ENCODE results near the gene ENPP7.

Gene ENPP7

GRCh38 chr17:79715098-79715942, 15.4 kb upstream of the ENPP7 start:
- Histone ChIP-seq H3K79me1 (ENCODE audit: low read depth, low read length) (no peaks in the 10 kb centered on the region), H2BK5ac (ENCODE audit: low read length) (no peak overlapping the region), H3K27ac (replicated peaks; ENCODE audit: low read length) (no peak overlapping the region), H3K4me1 (ENCODE audit: control insufficient read depth in 2 of 2, insufficient read depth in 1 of 2, low read depth in 1 of 2, low read length in 2 of 2) (no peaks in the 10 kb centered on the region), H3K36me3 (replicated peaks in 1 of 2; ENCODE audit: control insufficient read depth in 2 of 2, insufficient read depth in 2 of 2, low read length in 2 of 2) (no peaks in the 10 kb centered on the region), H3K9me3 (replicated peaks in 1 of 2; ENCODE audit: control insufficient read depth in 2 of 2, insufficient read depth in 1 of 2, low read depth in 1 of 2, low read length in 2 of 2) (no peaks in the 10 kb centered on the region), H3K4me3 (ENCODE audit: low read length in 2 of 2) (no peak overlapping the region), H3K23ac (ENCODE audit: low read depth, low read length, poor library complexity) (no peak overlapping the region), H2BK12ac (ENCODE audit: low read length) (peak overlapping the region; percentile 22), H2BK15ac (ENCODE audit: low read length) (no peak overlapping the region), H3K9ac (ENCODE audit: low read depth, low read length, poor library complexity) (peak overlapping the region; percentile 44), H3K18ac (ENCODE audit: low read length) (no peak overlapping the region), H3K4me2 (ENCODE audit: insufficient read depth, low read length, poor library complexity, severe bottlenecking) (no peak overlapping the region), H3K27me3 (ENCODE audit: control insufficient read depth in 3 of 3, insufficient read depth in 3 of 3, low read depth in 1 of 3, low read length in 3 of 3) (peaks cover 0 to 47% (median 0%) of the 10 kb centered on the region in 3 experiments), H4K8ac (ENCODE audit: low read depth, low read length) (no peak overlapping the region), H4K91ac (ENCODE audit: low read depth, low read length, poor library complexity) (no peak overlapping the region), H2BK120ac (ENCODE audit: low read depth, low read length) (no peak overlapping the region), H2AFZ (ENCODE audit: low read length) (no peak overlapping the region), H3K4ac (ENCODE audit: low read length) (no peak overlapping the region), H2AK5ac (ENCODE audit: low read depth, low read length) (peak overlapping the region; percentile 54), H3K14ac (ENCODE audit: low read length) (peak overlapping the region; percentile 56)
- no CpG with 5 or more reads among the region's 16 CpGs for WGBS, 2 donors (ENCODE audit: extremely low coverage in 2 of 2, insufficient read length in 2 of 2, insufficient replicate concordance in 1 of 2)
- DNase-seq (ENCODE audit: low spot score): no peak

DNA sequence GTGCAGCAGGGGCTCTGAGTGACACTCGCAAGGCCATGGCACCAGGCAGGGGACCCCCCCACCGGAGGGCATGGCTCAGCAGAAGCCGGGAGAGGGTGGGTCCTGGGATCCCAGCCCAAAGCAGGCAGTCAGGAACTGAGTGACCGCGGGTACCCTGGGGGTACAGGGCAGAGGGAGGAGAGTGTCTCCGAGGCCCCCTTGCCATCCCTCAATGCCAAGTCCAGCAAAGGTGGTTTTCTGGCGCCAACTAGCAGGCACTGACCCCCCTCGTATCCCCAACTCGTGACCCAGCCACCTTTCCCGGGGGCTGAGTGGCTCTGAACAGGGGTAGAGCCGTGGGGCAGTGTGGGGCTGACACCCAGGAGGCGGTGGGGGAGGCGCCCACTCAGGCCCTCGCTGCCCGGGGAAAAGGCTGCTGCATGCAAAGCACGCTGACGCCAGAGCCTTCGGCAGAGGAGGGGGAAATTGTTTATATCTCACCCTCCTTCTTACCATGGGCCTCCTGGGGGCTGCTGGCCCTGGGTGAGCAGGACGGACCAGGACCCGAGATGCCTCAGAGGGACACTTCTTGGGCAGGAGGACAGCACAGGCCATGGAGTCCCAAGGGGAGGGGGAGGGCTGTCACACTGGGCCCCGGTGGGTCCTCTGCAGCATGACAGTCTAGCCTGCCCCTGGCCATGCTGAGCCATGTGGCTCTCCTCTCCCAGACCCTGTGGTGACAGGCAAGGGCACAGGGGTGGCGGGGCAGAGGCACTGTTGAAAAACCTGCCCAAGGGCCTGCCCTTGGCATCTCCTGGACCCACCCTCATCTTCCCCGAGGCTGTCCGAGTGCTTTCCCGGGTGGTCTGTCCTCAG, 14.6 kb upstream of the ENPP7 start:
- H3K14ac ChIP-seq (ENCODE audit: low read length): peak overlapping the region; percentile 17
- peak overlapping the region; percentile 64 for H3K18ac ChIP-seq (ENCODE audit: low read length)
- H2BK12ac ChIP-seq (ENCODE audit: low read length): no peak overlapping the region
- H2AFZ ChIP-seq (ENCODE audit: low read length): no peak overlapping the region
- H3K79me1 ChIP-seq (ENCODE audit: low read depth, low read length): peaks cover under 1% of the 10 kb centered on the region
- H3K4me1 ChIP-seq (ENCODE audit: control insufficient read depth in 2 of 2, insufficient read depth in 1 of 2, low read depth in 1 of 2, low read length in 2 of 2): no peaks in the 10 kb centered on the region
- no peaks in the 10 kb centered on the region for H3K36me3 ChIP-seq (replicated peaks in 1 of 2; ENCODE audit: control insufficient read depth in 2 of 2, insufficient read depth in 2 of 2, low read length in 2 of 2)
- no CpG with 5 or more reads among the region's 25 CpGs for WGBS, 2 donors (ENCODE audit: extremely low coverage in 2 of 2, insufficient read length in 2 of 2, insufficient replicate concordance in 1 of 2)
- DNase-seq (ENCODE audit: low spot score): no peak
- H3K27me3 ChIP-seq (ENCODE audit: control insufficient read depth in 3 of 3, insufficient read depth in 3 of 3, low read depth in 1 of 3, low read length in 3 of 3): peaks cover 0 to 46% (median 0%) of the 10 kb centered on the region in 3 experiments
- H3K4me3 ChIP-seq (ENCODE audit: low read length in 2 of 2): no peak overlapping the region
- H2BK15ac ChIP-seq (ENCODE audit: low read length): peak overlapping the region; percentile 18
- H3K4me2 ChIP-seq (ENCODE audit: insufficient read depth, low read length, poor library complexity, severe bottlenecking): no peak overlapping the region
- H3K9me3 ChIP-seq (replicated peaks in 1 of 2; ENCODE audit: control insufficient read depth in 2 of 2, insufficient read depth in 1 of 2, low read depth in 1 of 2, low read length in 2 of 2): no peaks in the 10 kb centered on the region
- peak overlapping the region; percentile 4 for H3K23ac ChIP-seq (ENCODE audit: low read depth, low read length, poor library complexity)
- no peak overlapping the region for H3K27ac ChIP-seq (replicated peaks; ENCODE audit: low read length)
- peak overlapping the region; percentile 54 for H2AK5ac ChIP-seq (ENCODE audit: low read depth, low read length)
- no peak overlapping the region for H4K91ac ChIP-seq (ENCODE audit: low read depth, low read length, poor library complexity)
- peak overlapping the region; percentile 44 for H3K9ac ChIP-seq (ENCODE audit: low read depth, low read length, poor library complexity)
- H2BK5ac ChIP-seq (ENCODE audit: low read length): no peak overlapping the region
- no peak overlapping the region for H2BK120ac ChIP-seq (ENCODE audit: low read depth, low read length)
- H3K4ac ChIP-seq (ENCODE audit: low read length): no peak overlapping the region
- H4K8ac ChIP-seq (ENCODE audit: low read depth, low read length): no peak overlapping the region

DNA sequence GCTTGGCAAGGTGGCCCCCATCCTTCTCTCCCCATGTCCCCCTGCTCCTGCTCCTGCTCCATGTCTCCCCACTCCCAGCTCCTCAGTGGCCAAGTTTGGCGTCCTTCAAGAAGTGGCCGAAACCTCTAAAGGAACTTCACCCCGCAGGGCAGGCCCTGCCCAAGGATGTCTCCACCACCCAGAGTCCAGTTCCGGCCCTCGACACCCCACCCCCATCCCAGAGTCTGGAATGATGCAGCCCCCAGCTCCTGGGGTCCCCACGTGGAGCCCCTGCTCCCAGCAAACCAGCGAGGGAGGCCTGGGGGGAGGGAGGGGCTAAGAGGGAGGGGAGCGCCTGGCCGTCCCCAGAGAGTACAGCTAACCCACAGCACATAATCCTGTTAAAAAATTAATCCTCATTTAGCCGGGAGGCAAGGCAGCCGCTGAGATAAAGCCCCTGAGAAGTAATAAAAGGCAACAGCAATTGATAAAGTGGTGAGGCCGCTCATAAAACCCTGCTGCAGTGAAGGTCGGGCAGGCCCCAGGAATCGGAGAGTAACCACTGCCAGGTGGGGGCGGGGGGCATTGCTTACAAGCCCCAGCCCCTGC, 9.9 kb upstream of the ENPP7 start:
- no peak overlapping the region for H2AK5ac ChIP-seq (ENCODE audit: low read depth, low read length)
- H3K79me1 ChIP-seq (ENCODE audit: low read depth, low read length): peaks cover 2% of the 10 kb centered on the region
- no peak overlapping the region for H2BK120ac ChIP-seq (ENCODE audit: low read depth, low read length)
- H2AFZ ChIP-seq (ENCODE audit: low read length): no peak overlapping the region
- WGBS, 2 donors (ENCODE audit: extremely low coverage in 2 of 2, insufficient read length in 2 of 2, insufficient replicate concordance in 1 of 2): no CpG with 5 or more reads among the region's 15 CpGs
- no peak overlapping the region for H2BK12ac ChIP-seq (ENCODE audit: low read length)
- H3K18ac ChIP-seq (ENCODE audit: low read length): no peak overlapping the region
- no peak overlapping the region for H4K91ac ChIP-seq (ENCODE audit: low read depth, low read length, poor library complexity)
- H3K36me3 ChIP-seq (replicated peaks in 1 of 2; ENCODE audit: control insufficient read depth in 2 of 2, insufficient read depth in 2 of 2, low read length in 2 of 2): no peaks in the 10 kb centered on the region
- H2BK5ac ChIP-seq (ENCODE audit: low read length): no peak overlapping the region
- H3K27ac ChIP-seq (replicated peaks; ENCODE audit: low read length): no peak overlapping the region
- DNase-seq (ENCODE audit: low spot score): no peak
- no peak overlapping the region for H3K23ac ChIP-seq (ENCODE audit: low read depth, low read length, poor library complexity)
- peak overlapping the region; percentile 30 for H2BK15ac ChIP-seq (ENCODE audit: low read length)
- H3K9me3 ChIP-seq (replicated peaks in 1 of 2; ENCODE audit: control insufficient read depth in 2 of 2, insufficient read depth in 1 of 2, low read depth in 1 of 2, low read length in 2 of 2): no peaks in the 10 kb centered on the region
- H3K4me1 ChIP-seq (ENCODE audit: control insufficient read depth in 2 of 2, insufficient read depth in 1 of 2, low read depth in 1 of 2, low read length in 2 of 2): peaks cover 5 to 15% of the 10 kb centered on the region in 2 donors
- H3K9ac ChIP-seq (ENCODE audit: low read depth, low read length, poor library complexity): no peak overlapping the region
- no peak overlapping the region for H3K14ac ChIP-seq (ENCODE audit: low read length)
- H4K8ac ChIP-seq (ENCODE audit: low read depth, low read length): no peak overlapping the region
- H3K4me3 ChIP-seq (ENCODE audit: low read length in 2 of 2): no peak overlapping the region
- H3K27me3 ChIP-seq (ENCODE audit: control insufficient read depth in 3 of 3, insufficient read depth in 3 of 3, low read depth in 1 of 3, low read length in 3 of 3): peaks cover 0 to 16% (median 0%) of the 10 kb centered on the region in 3 experiments
- no peak overlapping the region for H3K4me2 ChIP-seq (ENCODE audit: insufficient read depth, low read length, poor library complexity, severe bottlenecking)
- no peak overlapping the region for H3K4ac ChIP-seq (ENCODE audit: low read length)
